Measurements from ENCODE around the gene RPTOR.

RPTOR gene

GRCh38 chr17:80797741-80798594, 253.3 kb downstream of the RPTOR start:
- no peak for TF ChIP-seq POLR2A (IDR thresholded peaks at IDR 0.05; ENCODE audit: low read depth, low read length)
- DNase-seq (ENCODE audit: insufficient read length, low spot score), result no peak
- no peak for FAIRE-seq

- DNase-seq (ENCODE audit: insufficient read length, low spot score) (no peak), FAIRE-seq (no peak)
- no peak for TF ChIP-seq POLR2A (IDR thresholded peaks at IDR 0.05; ENCODE audit: low read depth, low read length)
Observed at GRCh38 chr17:80798595-80799537, 254.2 kb downstream of the RPTOR start.

- no peak for FAIRE-seq
- TF ChIP-seq POLR2A (IDR thresholded peaks at IDR 0.05; ENCODE audit: low read depth, low read length), result no peak
Observed at GRCh38 chr17:80799538-80800480, 255.2 kb downstream of the RPTOR start.

GRCh38 chr17:80800481-80801391, 256.1 kb downstream of the RPTOR start:
- no peak for FAIRE-seq
- TF ChIP-seq POLR2A (IDR thresholded peaks at IDR 0.05; ENCODE audit: low read depth, low read length), result no peak
- DNase-seq (ENCODE audit: insufficient read length, low spot score), result no peak

More at GRCh38 chr17:80799538-80800480, 255.2 kb downstream of the RPTOR start:
- no peak for DNase-seq (ENCODE audit: insufficient read length, low spot score)

- no peak for FAIRE-seq
- TF ChIP-seq POLR2A (IDR thresholded peaks at IDR 0.05; ENCODE audit: low read depth, low read length), result no peak
- no peak for DNase-seq (ENCODE audit: insufficient read length, low spot score)
Observed at GRCh38 chr17:80802626-80803450, 258.2 kb downstream of the RPTOR start.

GRCh38 chr17:80803451-80804428, 259.1 kb downstream of the RPTOR start:
- TF ChIP-seq POLR2A (IDR thresholded peaks at IDR 0.05; ENCODE audit: low read depth, low read length), result no peak
- FAIRE-seq (no peak), DNase-seq (ENCODE audit: insufficient read length, low spot score) (no peak)

GRCh38 chr17:80804466-80804865, 259.8 kb downstream of the RPTOR start:
- FAIRE-seq, result no peak
- TF ChIP-seq POLR2A (IDR thresholded peaks at IDR 0.05; ENCODE audit: low read depth, low read length), result no peak

GRCh38 chr17:80805032-80805751, 260.6 kb downstream of the RPTOR start:
- DNase-seq (ENCODE audit: insufficient read length, low spot score) (no peak), FAIRE-seq (no peak)
- TF ChIP-seq POLR2A (IDR thresholded peaks at IDR 0.05; ENCODE audit: low read depth, low read length), result no peak

More at GRCh38 chr17:80804466-80804865, 259.8 kb downstream of the RPTOR start:
- no peak for DNase-seq (ENCODE audit: insufficient read length, low spot score)

- DNase-seq (ENCODE audit: insufficient read length, low spot score), result no peak
- no peak for FAIRE-seq
- no peak for TF ChIP-seq POLR2A (IDR thresholded peaks at IDR 0.05; ENCODE audit: low read depth, low read length)
Observed at GRCh38 chr17:80807014-80807413, 262.4 kb downstream of the RPTOR start.

- FAIRE-seq, result no peak
- TF ChIP-seq POLR2A (IDR thresholded peaks at IDR 0.05; ENCODE audit: low read depth, low read length), result no peak
- no peak for DNase-seq (ENCODE audit: insufficient read length, low spot score)
Observed at GRCh38 chr17:80807882-80808281, 263.2 kb downstream of the RPTOR start.
